GM12874 (cell line): Measurements from ENCODE around the gene PI4K2B.

ENCODE experiments used
- CTCF ChIP-seq: IDR thresholded peaks from 2 replicates; pipeline ENCODE4 v1.5.1; 2011; ENCODE audit warnings: low read depth, mild to moderate bottlenecking, control low read depth, low read length, moderate library complexity; ENCODE audit not compliant: insufficient read depth

PI4K2B gene

DNA sequence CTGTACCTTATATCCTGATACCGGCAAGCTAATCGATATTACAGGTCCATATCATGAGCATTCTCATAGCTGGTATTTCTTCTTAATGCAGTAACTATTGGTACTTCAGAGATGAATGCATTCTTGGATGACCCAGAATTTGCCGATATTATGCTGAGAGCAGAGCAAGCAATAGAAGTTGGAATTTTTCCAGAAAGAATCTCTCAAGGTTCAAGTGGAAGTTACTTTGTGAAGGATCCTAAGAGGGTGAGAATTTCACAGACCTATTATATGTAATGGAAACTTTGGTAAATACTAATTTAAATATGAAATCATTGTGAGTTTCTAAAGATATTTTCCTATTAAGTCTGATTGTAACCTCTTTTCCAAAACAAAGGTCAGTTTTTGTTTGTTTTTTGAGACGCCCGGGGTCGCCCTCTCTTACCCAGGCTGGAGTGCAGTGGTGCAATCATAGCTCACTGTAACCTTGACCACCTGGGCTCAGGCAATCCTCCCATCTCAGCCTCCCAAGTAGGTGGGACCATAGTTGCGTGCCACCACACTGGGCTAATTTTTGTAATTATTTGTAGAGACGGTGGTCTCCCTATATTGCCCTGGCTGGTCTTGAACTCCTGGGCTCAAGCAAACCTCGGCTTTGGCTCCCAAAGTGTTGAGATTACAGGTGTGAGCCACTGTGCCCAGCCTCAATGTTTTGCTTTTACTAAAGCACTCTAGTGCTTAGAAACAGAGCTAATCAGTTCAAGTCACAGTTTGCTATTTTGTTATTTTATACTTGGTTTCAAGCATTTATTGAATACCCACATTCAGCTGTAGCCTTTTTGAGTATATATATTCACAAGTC, 18.6 kb downstream of the PI4K2B start:
- TF ChIP-seq CTCF, result no peak

DNA sequence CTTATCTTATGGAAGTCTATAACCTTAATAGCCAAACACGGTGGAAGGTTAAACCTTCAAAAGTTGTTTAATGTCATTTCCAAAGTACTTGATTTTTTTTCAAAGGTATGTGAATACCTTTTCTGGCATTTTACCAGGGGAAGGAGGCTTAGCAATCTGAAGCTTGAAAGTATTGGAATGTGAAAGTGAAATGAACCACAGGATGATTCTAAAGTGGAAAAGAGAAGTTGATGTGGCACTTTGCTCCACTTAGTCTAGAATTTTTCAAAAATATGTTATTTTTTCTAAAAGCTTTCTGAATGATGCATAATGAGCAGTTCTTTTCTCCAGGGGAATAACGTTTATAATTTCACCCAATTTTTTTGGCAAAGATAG, 19.2 kb downstream of the PI4K2B start:
- no peak for TF ChIP-seq CTCF

DNA sequence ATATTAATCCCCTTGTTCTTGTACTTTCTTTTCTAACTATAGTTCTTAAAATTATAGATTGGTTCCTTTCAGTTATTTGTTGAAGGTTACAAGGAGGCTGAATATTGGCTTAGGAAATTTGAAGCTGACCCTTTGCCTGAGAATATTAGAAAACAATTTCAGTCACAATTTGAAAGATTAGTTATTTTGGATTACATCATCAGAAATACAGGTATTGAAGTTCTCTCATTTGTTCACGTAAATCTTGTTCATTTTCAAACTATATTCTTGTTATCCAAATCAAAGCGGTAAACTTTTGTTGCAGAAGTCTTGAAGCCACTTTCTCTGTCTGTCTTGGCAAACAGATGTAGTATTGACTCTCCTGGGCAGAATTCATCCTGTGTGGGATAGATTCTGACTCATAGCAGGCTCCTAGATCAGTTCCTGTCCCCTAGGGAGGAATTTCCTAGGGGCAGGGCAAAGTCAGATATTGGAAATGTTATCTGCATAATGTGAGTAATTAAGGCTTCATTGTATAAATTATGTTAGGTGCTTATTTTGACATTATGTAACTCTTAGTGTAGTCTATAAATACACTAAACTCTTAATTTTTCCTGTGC, 25.2 kb downstream of the PI4K2B start:
- TF ChIP-seq CTCF, result no peak

GRCh38 chr4:25271866-25272265, 38.0 kb downstream of the PI4K2B start:
- no peak for TF ChIP-seq CTCF

GRCh38 chr4:25280210-25280609, 46.4 kb downstream of the PI4K2B start:
- no peak for TF ChIP-seq CTCF

DNA sequence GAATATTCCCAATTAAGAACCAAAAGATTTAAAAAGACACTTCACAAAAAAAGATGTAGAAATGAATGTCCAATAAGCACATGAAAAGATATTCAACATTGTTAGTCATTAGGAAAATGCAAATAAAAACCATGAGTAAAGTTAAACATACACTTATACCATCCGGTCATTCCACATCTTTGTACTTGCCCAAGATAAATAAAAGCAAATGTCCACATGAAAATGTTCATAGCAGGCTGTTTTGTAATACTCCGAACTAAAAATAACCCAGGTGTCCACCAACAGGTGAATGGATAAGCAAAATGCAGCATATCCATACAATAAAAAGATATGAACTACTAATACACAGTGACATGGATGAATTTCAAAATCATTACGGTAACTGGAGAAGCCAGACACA, 50.1 kb downstream of the PI4K2B start:
- TF ChIP-seq CTCF, result no peak

- TF ChIP-seq CTCF, result no peak
Observed at GRCh38 chr4:25284466-25284865, 50.6 kb downstream of the PI4K2B start.
